ENCODE measurements around the gene SPRY2. TPM values are rescaled to one million over a fixed set of nuclear protein-coding genes. Genes with fewer than 3 reads are reported as not detected.

The SPRY2 gene
- total and polyA plus RNA-seq, 4 donors = 27.1 to 49.8 (median 30.1) TPM

GRCh38 chr13:80341756-80342370 lies 937 bp upstream of the SPRY2 start:
- DNase-seq = peak; percentile 83 to 86 (median 86)

GRCh38 chr13:80340651-80341100 lies 250 bp downstream of the SPRY2 start:
- 0% methylated on average over 40 to 45 of the region's 45 CpGs for WGBS, 2 donors
- H3K4me1 ChIP-seq (ENCODE audit: control insufficient read depth in 5 of 5, insufficient read depth in 5 of 5, low read length in 5 of 5) = peaks cover 0 to 14% (median 9%) of the 10 kb centered on the region in 5 donors
- DNase-seq = peak in 1 of 3 donors; percentile 84

More at GRCh38 chr13:80341756-80342370, 937 bp upstream of the SPRY2 start:
- H3K36me3 ChIP-seq (ENCODE audit: control insufficient read depth in 4 of 4, insufficient read depth in 4 of 4, low read length in 4 of 4) = peaks cover 0 to 6% (median 3%) of the 10 kb centered on the region in 4 donors
- no peak for TF ChIP-seq CTCF (IDR thresholded peaks at IDR 0.05; ENCODE audit: control extremely low read depth, extremely low read depth)
- no peak for ATAC-seq (ENCODE audit: insufficient read depth, low FRiP score)
- H3K4me3 ChIP-seq = no peak overlapping the region
- 0 to 1% methylated on average over 12 to 15 of the region's 16 CpGs for whole genome bisulfite sequencing, 2 donors
- peak overlapping the region; percentile 95 to 98 for H3K27ac ChIP-seq (ENCODE audit: low read depth in 1 of 2, low read length in 1 of 2)
- no peaks in the 10 kb centered on the region for H3K27me3 ChIP-seq (ENCODE audit: control insufficient read depth in 3 of 3, insufficient read depth in 3 of 3, low read length in 2 of 3)
- no peaks in the 10 kb centered on the region for H3K9me3 ChIP-seq (ENCODE audit: control insufficient read depth in 4 of 4, insufficient read depth in 3 of 4, low read length in 3 of 4)
- peak overlapping the region; percentile 94 to 95 for H3K9ac ChIP-seq (ENCODE audit: insufficient read depth in 1 of 2, low read length in 2 of 2)
- H3K4me1 ChIP-seq (ENCODE audit: control insufficient read depth in 5 of 5, insufficient read depth in 5 of 5, low read length in 5 of 5) = peaks cover 0 to 9% (median 7%) of the 10 kb centered on the region in 5 donors

GRCh38 chr13:80339912-80340650 lies 845 bp downstream of the SPRY2 start:
- H3K27me3 ChIP-seq (ENCODE audit: control insufficient read depth in 3 of 3, insufficient read depth in 3 of 3, low read length in 2 of 3) = no peaks in the 10 kb centered on the region
- H3K27ac ChIP-seq (ENCODE audit: low read depth in 1 of 2, low read length in 1 of 2) = peak overlapping the region; percentile 95 to 98
- no peaks in the 10 kb centered on the region for H3K9me3 ChIP-seq (ENCODE audit: control insufficient read depth in 4 of 4, insufficient read depth in 3 of 4, low read length in 3 of 4)
- peak overlapping the region; percentile 88 to 93 for H3K9ac ChIP-seq (ENCODE audit: insufficient read depth in 1 of 2, low read length in 2 of 2)
- peak overlapping the region; percentile 97 for H3K4me3 ChIP-seq
- ATAC-seq (ENCODE audit: insufficient read depth, low FRiP score) = no peak
- WGBS, 2 donors = 0% methylated on average over 57 to 59 of the region's 59 CpGs
- H3K36me3 ChIP-seq (ENCODE audit: control insufficient read depth in 4 of 4, insufficient read depth in 4 of 4, low read length in 4 of 4) = peaks cover 0 to 9% (median 6%) of the 10 kb centered on the region in 4 donors
- DNase-seq = peak; percentile 53 to 59 (median 53)
- no peak for TF ChIP-seq CTCF (IDR thresholded peaks at IDR 0.05; ENCODE audit: control extremely low read depth, extremely low read depth)
- peaks cover 0 to 18% (median 9%) of the 10 kb centered on the region in 5 donors for H3K4me1 ChIP-seq (ENCODE audit: control insufficient read depth in 5 of 5, insufficient read depth in 5 of 5, low read length in 5 of 5)

More at GRCh38 chr13:80340651-80341100, 250 bp downstream of the SPRY2 start:
- no peaks in the 10 kb centered on the region for H3K9me3 ChIP-seq (ENCODE audit: control insufficient read depth in 4 of 4, insufficient read depth in 3 of 4, low read length in 3 of 4)
- TF ChIP-seq CTCF (IDR thresholded peaks at IDR 0.05; ENCODE audit: control extremely low read depth, extremely low read depth) = no peak
- H3K9ac ChIP-seq (ENCODE audit: insufficient read depth in 1 of 2, low read length in 2 of 2) = peak overlapping the region; percentile 88 to 93
- H3K27me3 ChIP-seq (ENCODE audit: control insufficient read depth in 3 of 3, insufficient read depth in 3 of 3, low read length in 2 of 3) = no peaks in the 10 kb centered on the region
- ATAC-seq (ENCODE audit: insufficient read depth, low FRiP score) = no peak
- H3K4me3 ChIP-seq = peak overlapping the region; percentile 97
- H3K36me3 ChIP-seq (ENCODE audit: control insufficient read depth in 4 of 4, insufficient read depth in 4 of 4, low read length in 4 of 4) = peaks cover 0 to 9% (median 6%) of the 10 kb centered on the region in 4 donors
- H3K27ac ChIP-seq (ENCODE audit: low read depth in 1 of 2, low read length in 1 of 2) = peak overlapping the region; percentile 95 to 98

All from lung (tissue), 12 donors.